K562 (cell line): Measurements from ENCODE around the gene NBEA. TPM values are rescaled to one million over a fixed set of nuclear protein-coding genes. Genes with fewer than 3 reads are reported as not detected.

Source experiments
- ATAC-seq: fragments of 200-7000 bp; cut with Tn5 transposase; 3 replicates; pipeline ENCODE4 v1.9.1; 2020; ENCODE audit warnings: moderate library complexity
- BruUV-seq: library from RNA; stranded (reverse); fragments of 400-500 nt; replicated peaks from 2 replicates; lab custom pipeline; 2021; lab: Mats Ljungman, UMichigan
- CTCF ChIA-PET: fragments of 300-600 bp; formaldehyde crosslinking; extraction: SDS; loops from one replicate; lab custom pipeline; 2021; ENCODE audit warnings: low intra/inter-chr PET ratio; lab: Yijun Ruan, JAX
- POLR2A ChIA-PET: fragments of 300-600, 350-650 bp; sonication (Branson Sonifier 250); formaldehyde crosslinking; extraction: SDS; loops from one replicate; lab custom pipeline; 2021; ENCODE audit warnings: antibody characterized with exemption, inconsistent platforms; lab: Yijun Ruan, JAX
- DNase-seq, 4 experiments: peaks; one replicate each; pipeline versions ENCODE4 v3.0.0 to v3.0.0-alpha.2; 2011 to 2018; ENCODE audit warnings: low spot score in 3 of 4, mixed read lengths in 3 of 4; ENCODE audit errors: extremely low read depth in 1 of 4
- FAIRE-seq: peaks from 2 replicates; lab custom pipeline; 2011; peaks lifted over from hg19 to GRCh38; lab: Jason Lieb, UNC
- H2AFZ ChIP-seq: 2 replicates; pipeline ENCODE4 v1.6.0; 2011; ENCODE audit warnings: low read depth, low read length, control low read depth, inconsistent platforms
- H3K27ac ChIP-seq: fragments of 200-600 bp; 3 replicates; pipeline ENCODE4 v1.8.0; 2011; ENCODE audit warnings: low read depth, mild to moderate bottlenecking, control low read depth, inconsistent platforms, low read length, moderate library complexity, mixed read lengths; ENCODE audit errors: extremely low read depth
- H3K27me3 ChIP-seq, 2 experiments: fragments of 300-600 bp in 1 of 2; 2 replicates in 1 of 2; 3 replicates in 1 of 2; pipeline versions ENCODE4 v1.6.0 to v1.8.0; 2011; ENCODE audit warnings: inconsistent platforms in 2 of 2, low read length in 2 of 2, mild to moderate bottlenecking in 1 of 2, mixed read lengths in 1 of 2, moderate library complexity in 1 of 2; ENCODE audit not compliant: control insufficient read depth in 2 of 2, insufficient read depth in 2 of 2
- H3K36me3 ChIP-seq: fragments of 300-600 bp; 3 replicates; pipeline ENCODE4 v1.8.0; 2011; ENCODE audit warnings: mild to moderate bottlenecking, low read length, inconsistent platforms; ENCODE audit not compliant: control insufficient read depth, insufficient read depth
- H3K4me1 ChIP-seq, 2 experiments: fragments of 200-600 bp in 1 of 2; replicated peaks in 1 of 2; 2 replicates in 1 of 2; 3 replicates in 1 of 2; pipeline versions ENCODE4 v1.5.1 to v1.8.0; 2011; ENCODE audit warnings: inconsistent platforms in 2 of 2, low read length in 2 of 2, mild to moderate bottlenecking in 1 of 2, mixed read lengths in 1 of 2, moderate library complexity in 1 of 2; ENCODE audit not compliant: control insufficient read depth in 2 of 2, insufficient read depth in 2 of 2
- H3K4me2 ChIP-seq: 2 replicates; pipeline ENCODE4 v1.6.1; 2011; ENCODE audit warnings: low read length, control low read depth, inconsistent platforms, mixed read lengths; ENCODE audit not compliant: insufficient read depth
- H3K4me3 ChIP-seq: fragments of 200-600 bp; sonication (generic), shearing (Covaris generic); 2 replicates; pipeline ENCODE4 v1.5.1; 2016; ENCODE audit warnings: control low read depth, inconsistent platforms
- H3K79me2 ChIP-seq: fragments of 200-600 bp; 3 replicates; pipeline ENCODE4 v1.8.0; 2011; ENCODE audit warnings: low read length, inconsistent platforms; ENCODE audit not compliant: control insufficient read depth, insufficient read depth
- H3K9ac ChIP-seq, 2 experiments: 2 replicates each; pipeline versions ENCODE4 v1.6.0 to v1.6.1; 2011; ENCODE audit warnings: low read depth in 2 of 2, low read length in 2 of 2, control low read depth in 1 of 2, inconsistent platforms in 1 of 2, mild to moderate bottlenecking in 1 of 2, mixed read lengths in 1 of 2; ENCODE audit not compliant: insufficient read depth in 1 of 2
- H3K9me1 ChIP-seq: one replicate; pipeline ENCODE4 v1.6.0; 2011; ENCODE audit warnings: inconsistent platforms, mild to moderate bottlenecking, low read length, moderate library complexity; ENCODE audit not compliant: control insufficient read depth, insufficient read depth
- H3K9me3 ChIP-seq: replicated peaks from 2 replicates; pipeline ENCODE4 v1.5.1; 2011; ENCODE audit warnings: low read depth, low read length, inconsistent platforms; ENCODE audit not compliant: control insufficient read depth, insufficient read depth
- H4K20me1 ChIP-seq: replicated peaks from 2 replicates; pipeline ENCODE4 v1.6.1; 2011; ENCODE audit warnings: low read length, inconsistent platforms, mixed read lengths; ENCODE audit not compliant: control insufficient read depth, insufficient read depth
- CBFA2T3 ChIP-seq: fragments of 450-650 bp; IDR thresholded peaks from 2 replicates; pipeline ENCODE4 v1.6.1; 2017
- KDM5B ChIP-seq: fragments of 200-600 bp; sonication (generic); IDR thresholded peaks from 2 replicates; pipeline ENCODE4 v1.6.1; 2012; ENCODE audit warnings: low read depth, mild to moderate bottlenecking, moderate library complexity, low read length, control low read depth, inconsistent platforms; ENCODE audit not compliant: insufficient replicate concordance
- MAFF ChIP-seq: IDR thresholded peaks from 2 replicates; pipeline ENCODE4 v1.6.1; 2012; ENCODE audit warnings: low read length, improper control_type of control experiment
- PTTG1 ChIP-seq: fragments of 450-650 bp; IDR thresholded peaks from 2 replicates; pipeline ENCODE4 v1.6.1; 2016; ENCODE audit warnings: low read depth, mild to moderate bottlenecking, missing genetic modification characterization, missing compliant biosample characterization
- PURB ChIP-seq: sonication (generic); formaldehyde crosslinking; IDR thresholded peaks from 2 replicates; pipeline ENCODE4 v1.9.0; 2021; ENCODE audit warnings: low read depth, mild to moderate bottlenecking, missing genetic modification reagents
- WGBS: fragments of 100-300 bp; shearing (Covaris generic); methylation state at CpG from one replicate; pipeline ENCODE4 v1.1.6; 2016; ENCODE audit warnings: low coverage, mixed read lengths; ENCODE audit not compliant: insufficient coverage; ENCODE audit errors: missing lambda C conversion rate; 5-methylcytosine and 5-hydroxymethylcytosine counted together
- in situ Hi-C: fragments of 300-500 bp; cut with MboI; formaldehyde crosslinking; loops from 4 replicates; pipeline ENCODE4 v1.15.0; 2018; ENCODE audit warnings: inconsistent platforms, mixed read lengths
- intact Hi-C: fragments of 100-400 bp; cut with micrococcal nuclease; formaldehyde crosslinking; loops from 2 replicates; pipeline ENCODE4 v1.14.2; 2022
- polyA plus RNA-seq, 8 experiments: library from polyadenylated mRNA; depleted of rRNA in 4 of 8; stranded (reverse) in 5 of 8; unstranded in 3 of 8; fragments of >200 nt; fragmentation: Nextera tagmentation in 2 of 8; fragmentation: Illumina TruSeq in 1 of 8; extraction: Ambion mirVana in 2 of 8; extraction: Trizol in 1 of 8; gene quantifications; 2 replicates each; pipeline versions ENCODE4 v1.2.1 to v1.2.3, GENCODE V29; 2011 to 2014; ENCODE audit warnings: inconsistent platforms in 1 of 8, missing spikeins in 1 of 8
- total RNA-seq, 7 experiments: library from RNA; depleted of rRNA in 6 of 7; stranded (reverse); fragments of >200 nt in 6 of 7; fragmentation: Illumina TruSeq in 2 of 7; extraction: Trizol in 2 of 7; gene quantifications; 2 replicates each; pipeline versions ENCODE4 v1.2.1 to v1.2.3, GENCODE V29; 2011 to 2021; ENCODE audit warnings: low replicate concordance in 1 of 7
- TF ChIP-seq, protein P1 (sequence below): fragments of 250-450 bp; sonication (Bioruptor Pico); IDR thresholded peaks from 2 replicates; pipeline ENCODE4 v1.5.1; 2021; ENCODE audit warnings: mild to moderate bottlenecking
- TF ChIP-seq, protein P2 (sequence below): fragments of 450-650 bp; conservative IDR thresholded peaks from 2 replicates; pipeline ENCODE4 v1.6.1; 2016; ENCODE audit warnings: missing genetic modification characterization, low read depth, mild to moderate bottlenecking, missing compliant biosample characterization, moderate library complexity

The NBEA gene
- total and polyA plus RNA-seq, 9 of the 15 experiments (the other 6 are each of a cell fraction or from before 2014, with no cell fraction given), result 0.03 to 0.94 (median 0.05) TPM; not detected in 2

DNA sequence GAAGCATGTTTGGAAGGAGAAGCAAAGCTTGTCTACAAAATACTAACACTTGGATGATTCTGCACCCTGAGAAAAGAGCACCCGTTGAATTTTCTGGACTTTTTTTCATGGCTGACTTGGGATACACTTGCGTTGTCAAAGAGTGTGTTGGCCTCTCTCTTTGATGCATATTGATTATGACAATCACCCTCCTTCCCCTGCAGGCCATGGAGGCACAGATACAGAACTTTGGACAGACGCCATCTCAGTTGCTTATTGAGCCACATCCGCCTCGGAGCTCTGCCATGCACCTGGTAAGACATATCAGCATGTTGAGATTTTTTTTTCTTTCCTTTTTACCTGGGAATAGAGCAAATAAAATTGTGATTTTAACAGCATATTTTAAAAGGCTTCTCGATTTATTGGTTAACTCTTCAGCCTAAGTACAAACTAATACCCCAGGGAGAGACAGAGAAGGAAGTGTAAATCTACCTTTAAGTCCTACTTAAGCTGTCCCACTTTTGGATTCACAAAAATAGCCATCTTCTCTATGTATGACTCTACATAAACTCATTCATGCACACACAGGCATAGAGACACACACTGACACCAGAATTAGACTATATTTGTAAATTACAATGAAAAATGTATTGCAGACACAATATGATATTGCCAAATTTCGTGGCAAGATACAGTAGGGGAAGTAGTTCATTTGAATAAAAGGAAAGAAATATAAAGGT is 704.1 kb downstream of the NBEA start:
- BruUV-seq, result no TSS peak
- ATAC-seq, result no peak
- no peaks in the 10 kb centered on the region for H3K27me3 ChIP-seq
- intact Hi-C loops, result no loop called here
- no peaks in the 10 kb centered on the region for H3K36me3 ChIP-seq
- no peak overlapping the region for H3K27ac ChIP-seq
- H3K4me2 ChIP-seq, result no peak overlapping the region
- FAIRE-seq, result no peak
- H3K79me2 ChIP-seq, result no peaks in the 10 kb centered on the region
- POLR2A ChIA-PET, result no interaction called here
- in situ Hi-C loops, result no loop called here
- H4K20me1 ChIP-seq, result no peaks in the 10 kb centered on the region
- no peaks in the 10 kb centered on the region for H3K4me1 ChIP-seq
- H3K9me1 ChIP-seq, result no peaks in the 10 kb centered on the region
- no peak overlapping the region for H3K4me3 ChIP-seq
- no peak overlapping the region for H3K9ac ChIP-seq
- WGBS, result 0% methylated on average over 5 of the region's 7 CpGs
- H2AFZ ChIP-seq, result no peak overlapping the region
- no peaks in the 10 kb centered on the region for H3K9me3 ChIP-seq
- no peak for DNase-seq
- CTCF ChIA-PET, result no interaction called here
- TF ChIP-seq, protein P1, sequence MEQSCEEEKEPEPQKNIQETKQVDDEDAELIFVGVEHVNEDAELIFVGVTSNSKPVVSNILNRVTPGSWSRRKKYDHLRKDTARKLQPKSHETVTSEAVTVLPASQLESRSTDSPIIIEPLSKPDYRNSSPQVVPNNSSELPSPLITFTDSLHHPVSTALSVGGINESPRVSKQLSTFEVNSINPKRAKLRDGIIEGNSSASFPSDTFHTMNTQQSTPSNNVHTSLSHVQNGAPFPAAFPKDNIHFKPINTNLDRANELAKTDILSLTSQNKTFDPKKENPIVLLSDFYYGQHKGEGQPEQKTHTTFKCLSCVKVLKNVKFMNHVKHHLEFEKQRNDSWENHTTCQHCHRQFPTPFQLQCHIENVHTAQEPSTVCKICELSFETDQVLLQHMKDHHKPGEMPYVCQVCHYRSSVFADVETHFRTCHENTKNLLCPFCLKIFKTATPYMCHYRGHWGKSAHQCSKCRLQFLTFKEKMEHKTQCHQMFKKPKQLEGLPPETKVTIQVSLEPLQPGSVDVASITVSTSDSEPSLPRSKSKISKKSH (CRISPR knock-in tag), result no peak
- TF ChIP-seq, protein P2, sequence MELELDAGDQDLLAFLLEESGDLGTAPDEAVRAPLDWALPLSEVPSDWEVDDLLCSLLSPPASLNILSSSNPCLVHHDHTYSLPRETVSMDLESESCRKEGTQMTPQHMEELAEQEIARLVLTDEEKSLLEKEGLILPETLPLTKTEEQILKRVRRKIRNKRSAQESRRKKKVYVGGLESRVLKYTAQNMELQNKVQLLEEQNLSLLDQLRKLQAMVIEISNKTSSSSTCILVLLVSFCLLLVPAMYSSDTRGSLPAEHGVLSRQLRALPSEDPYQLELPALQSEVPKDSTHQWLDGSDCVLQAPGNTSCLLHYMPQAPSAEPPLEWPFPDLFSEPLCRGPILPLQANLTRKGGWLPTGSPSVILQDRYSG (tag), result no peak
- TF ChIP-seq PTTG1 (tag), result no peak
- TF ChIP-seq MAFF, result no peak
- TF ChIP-seq CBFA2T3, result no peak
- TF ChIP-seq KDM5B, result no peak
- no peak for TF ChIP-seq PURB (CRISPR knock-in tag)
- TF ChIP-seq, all 486 proteins: peak for 0
